GM23338 (cell line): ENCODE results near the gene APOL2. TPM values are rescaled to one million over a fixed set of nuclear protein-coding genes. Genes with fewer than 3 reads are reported as not detected.

ENCODE experiments used
- ATAC-seq: fragments of 200-7000 bp; cut with Tn5 transposase; 3 replicates; pipeline ENCODE4 v1.9.1; 2020
- DNase-seq: peaks from one replicate; pipeline ENCODE4 v3.0.0-alpha.2; 2015; ENCODE audit warnings: low spot score
- H2AFZ ChIP-seq: fragments of 200-600 bp; sonication (generic); 2 replicates; pipeline ENCODE4 v1.8.0; 2016; ENCODE audit warnings: antibody characterized with exemption, mild to moderate bottlenecking, moderate library complexity
- H3F3A ChIP-seq: fragments of 200-600 bp; sonication (generic); replicated peaks from 2 replicates; pipeline ENCODE4 v1.8.0; 2017; ENCODE audit warnings: antibody characterized with exemption, mixed run types, low read depth
- H3K27ac ChIP-seq: fragments of 200-600 bp; sonication (generic); 2 replicates; pipeline ENCODE4 v1.6.1; 2016; ENCODE audit warnings: low read depth
- H3K27me3 ChIP-seq: fragments of 200-600 bp; sonication (generic); 2 replicates; pipeline ENCODE4 v1.8.0; 2016; ENCODE audit warnings: mild to moderate bottlenecking, mixed run types, moderate library complexity; ENCODE audit not compliant: insufficient read depth
- H3K36me3 ChIP-seq: fragments of 200-600 bp; sonication (generic); 2 replicates; pipeline ENCODE4 v1.8.0; 2016; ENCODE audit warnings: mild to moderate bottlenecking; ENCODE audit not compliant: insufficient read depth
- H3K4me1 ChIP-seq: fragments of 200-600 bp; sonication (generic); 2 replicates; pipeline ENCODE4 v1.8.0; 2016; ENCODE audit warnings: mild to moderate bottlenecking, moderate library complexity; ENCODE audit not compliant: insufficient read depth
- H3K4me2 ChIP-seq: fragments of 200-600 bp; sonication (generic); 2 replicates; pipeline ENCODE4 v1.7.1; 2017; ENCODE audit warnings: mixed run types
- H3K4me3 ChIP-seq: fragments of 200-600 bp; sonication (generic); 2 replicates; pipeline ENCODE4 v1.6.1; 2016; ENCODE audit warnings: mixed run types
- H3K79me2 ChIP-seq: fragments of 200-600 bp; sonication (generic); replicated peaks from 2 replicates; pipeline ENCODE4 v1.8.0; 2017; ENCODE audit warnings: mild to moderate bottlenecking; ENCODE audit not compliant: insufficient read depth
- H3K9me2 ChIP-seq: fragments of 200-600 bp; sonication (generic); 2 replicates; pipeline ENCODE4 v1.8.0; 2017; ENCODE audit not compliant: insufficient read depth
- H4K20me1 ChIP-seq: fragments of 200-600 bp; sonication (generic); replicated peaks from 2 replicates; pipeline ENCODE4 v1.8.0; 2017; ENCODE audit warnings: mild to moderate bottlenecking; ENCODE audit not compliant: insufficient read depth
- H3K27ac Mint-ChIP-seq: 2 replicates; pipeline ENCODE4 v1.8.0; 2020; ENCODE audit warnings: inconsistent platforms, mild to moderate bottlenecking, moderate library complexity, mixed read lengths
- H3K27me3 Mint-ChIP-seq: 3 replicates; pipeline ENCODE4 v1.8.0; 2022; ENCODE audit warnings: low read depth, mild to moderate bottlenecking, moderate library complexity, mixed read lengths, inconsistent platforms; ENCODE audit not compliant: insufficient read depth, poor library complexity
- H3K36me3 Mint-ChIP-seq: 3 replicates; pipeline ENCODE4 v1.8.0; 2021; ENCODE audit warnings: low read depth, mild to moderate bottlenecking, inconsistent platforms, moderate library complexity, mixed read lengths
- H3K4me1 Mint-ChIP-seq: 3 replicates; pipeline ENCODE4 v1.8.0; 2020; ENCODE audit warnings: mild to moderate bottlenecking, inconsistent platforms, mixed read lengths
- H3K4me3 Mint-ChIP-seq: 3 replicates; pipeline ENCODE4 v1.8.0; 2021; ENCODE audit warnings: moderate library complexity, mild to moderate bottlenecking, inconsistent platforms, mixed read lengths
- H3K9me3 Mint-ChIP-seq: 3 replicates; pipeline ENCODE4 v1.8.0; 2020; ENCODE audit warnings: moderate library complexity, mild to moderate bottlenecking, inconsistent platforms, mixed read lengths
- CREB1 ChIP-seq: fragments of 250-450 bp; sonication (Bioruptor Pico); IDR thresholded peaks from 2 replicates; pipeline ENCODE4 v1.5.0; 2020; ENCODE audit warnings: low read depth, mild to moderate bottlenecking, moderate library complexity
- EZH2 ChIP-seq: fragments of 200-600 bp; sonication (generic); IDR thresholded peaks from one replicate; pipeline ENCODE4 v1.8.0; 2017; ENCODE audit warnings: antibody characterized with exemption, mild to moderate bottlenecking, low read depth; ENCODE audit not compliant: unreplicated experiment
- EZH2phosphoT487 ChIP-seq: fragments of 200-600 bp; sonication (generic); IDR thresholded peaks from one replicate; pipeline ENCODE4 v1.8.1; 2018; ENCODE audit warnings: antibody characterized with exemption; ENCODE audit not compliant: unreplicated experiment
- NANOG ChIP-seq: IDR thresholded peaks from 2 replicates; pipeline ENCODE4 v1.6.1; 2016; ENCODE audit warnings: antibody characterized with exemption, borderline replicate concordance
- REST ChIP-seq: IDR thresholded peaks from one replicate; pipeline ENCODE4 v1.6.1; 2018; ENCODE audit warnings: antibody characterized with exemption; ENCODE audit not compliant: unreplicated experiment
- STAT1 ChIP-seq: IDR thresholded peaks from one replicate; pipeline ENCODE4 v1.6.1; 2016; ENCODE audit warnings: antibody characterized with exemption; ENCODE audit not compliant: unreplicated experiment
- ZNF114 ChIP-seq: fragments of 250-450 bp; sonication (Bioruptor Pico); IDR thresholded peaks from 2 replicates; pipeline ENCODE4 v1.5.0; 2020; ENCODE audit warnings: mild to moderate bottlenecking, moderate library complexity
- ZNF331 ChIP-seq: fragments of 250-450 bp; sonication (Bioruptor Pico); IDR thresholded peaks from 2 replicates; pipeline ENCODE4 v1.5.0; 2020; ENCODE audit warnings: low read depth, mild to moderate bottlenecking, moderate library complexity
- ZNF462 ChIP-seq: fragments of 250-450 bp; sonication (Bioruptor Pico); IDR thresholded peaks from 2 replicates; pipeline ENCODE4 v1.5.0; 2020; ENCODE audit warnings: mild to moderate bottlenecking, moderate library complexity
- polyA plus RNA-seq: library from polyadenylated mRNA; unstranded; fragments of >200 nt; fragmentation: Nextera tagmentation; extraction: Ambion mirVana; gene quantifications from 2 replicates; pipeline ENCODE4 v1.2.1, GENCODE V29; 2016
- total RNA-seq: library from RNA; depleted of rRNA; stranded (reverse); fragments of >200 nt; shearing (Covaris generic); gene quantifications from 2 replicates; pipeline ENCODE4 v1.2.3, GENCODE V29; 2014

The APOL2 gene
- total and polyA plus RNA-seq, 2 experiments from 2014 or later = 5.5 to 10.4 TPM

GRCh38 chr22:36253523-36254490 is 14.5 kb upstream of the APOL2 start (continued):
- TF ChIP-seq EZH2phosphoT487 = no peak

GRCh38 chr22:36252754-36253522 is 13.6 kb upstream of the APOL2 start, which contains the start of gene APOL1:
APOL1 (plus strand) TSS chr22:36253133; CDS start chr22:36254956, 1,823 bp downstream.
- TF ChIP-seq ZNF114 (CRISPR knock-in tag) (no peak), EZH2phosphoT487 (no peak), ZNF331 (CRISPR knock-in tag) (no peak), STAT1 (no peak), NANOG (no peak), EZH2 (no peak), CREB1 (CRISPR knock-in tag) (no peak), REST (no peak), ZNF462 (CRISPR knock-in tag) (no peak)
- ATAC-seq = no peak
- Mint-ChIP-seq H3K36me3 (peaks cover 6% of the 10 kb centered on the region; the same call in 1 of the 3 replicates), H3K9me3 (peaks cover 18% of the 10 kb centered on the region), H3K27me3 (peaks cover 4% of the 10 kb centered on the region), H3K4me1 (peaks cover 11% of the 10 kb centered on the region), H3K27ac (no peak within 1 kb of the TSS; the same call in 1 of the 2 replicates), H3K4me3 (no peak within 1 kb of the TSS)
- Histone ChIP-seq H3K27ac (no peak within 1 kb of the TSS), H3K9me2 (no peaks in the 10 kb centered on the region; the same call in 1 of the 2 replicates), H3K4me2 (no peak within 1 kb of the TSS), H3K4me1 (peaks cover 7% of the 10 kb centered on the region), H4K20me1 (no peaks in the 10 kb centered on the region), H3F3A (no peaks in the 10 kb centered on the region), H3K36me3 (no peaks in the 10 kb centered on the region), H3K4me3 (no peak within 1 kb of the TSS), H3K27me3 (no peaks in the 10 kb centered on the region), H3K79me2 (no peaks in the 10 kb centered on the region), H2AFZ (no peak within 1 kb of the TSS)
- DNase-seq = no peak
